Measurements from ENCODE around the gene TBC1D22A.

TBC1D22A gene

GRCh38 chr22:47149976-47150375, 387.5 kb downstream of the TBC1D22A start:
- DNase-seq = no peak

GRCh38 chr22:47150426-47150825, 388.0 kb downstream of the TBC1D22A start:
- no peak for DNase-seq

- DNase-seq = no peak
Observed at GRCh38 chr22:47151064-47151463, 388.6 kb downstream of the TBC1D22A start.

GRCh38 chr22:47151490-47151889, 389.0 kb downstream of the TBC1D22A start:
- no peak for DNase-seq

GRCh38 chr22:47152236-47152635, 389.8 kb downstream of the TBC1D22A start:
- no peak for DNase-seq

GRCh38 chr22:47152938-47153337, 390.5 kb downstream of the TBC1D22A start:
- DNase-seq = no peak

- DNase-seq = no peak
Observed at GRCh38 chr22:47153854-47154525, 391.5 kb downstream of the TBC1D22A start.

- no peak for DNase-seq
Observed at GRCh38 chr22:47154621-47155081, 392.2 kb downstream of the TBC1D22A start.

GRCh38 chr22:47155131-47155885, 392.9 kb downstream of the TBC1D22A start:
- DNase-seq = no peak

GRCh38 chr22:47155912-47156311, 393.5 kb downstream of the TBC1D22A start:
- no peak for DNase-seq

- no peak for DNase-seq
Observed at GRCh38 chr22:47156352-47157092, 394.1 kb downstream of the TBC1D22A start.

GRCh38 chr22:47157093-47157420, 394.6 kb downstream of the TBC1D22A start:
- no peak for DNase-seq

- no peak for DNase-seq
Observed at GRCh38 chr22:47157486-47158270, 395.2 kb downstream of the TBC1D22A start.

- no peak for DNase-seq
Observed at GRCh38 chr22:47158457-47158856, 396.0 kb downstream of the TBC1D22A start.

GRCh38 chr22:47159592-47159991, 397.1 kb downstream of the TBC1D22A start:
- DNase-seq = no peak

- DNase-seq = no peak
Observed at GRCh38 chr22:47160141-47160541, 397.7 kb downstream of the TBC1D22A start.

- DNase-seq = no peak
Observed at GRCh38 chr22:47160781-47161520, 398.5 kb downstream of the TBC1D22A start.

GRCh38 chr22:47161631-47162030, 399.2 kb downstream of the TBC1D22A start:
- DNase-seq = no peak

GRCh38 chr22:47162865-47163264, 400.4 kb downstream of the TBC1D22A start:
- no peak for DNase-seq

- DNase-seq = no peak
Observed at GRCh38 chr22:47163481-47163855, 401.0 kb downstream of the TBC1D22A start.

- no peak for DNase-seq
Observed at GRCh38 chr22:47163856-47164513, 401.5 kb downstream of the TBC1D22A start.
